NCI-H1048 (cell line): Measurements from ENCODE around the gene PALLD.
"Not testable (repeated sequence)": the region's sequence is repeated elsewhere in the genome, so short reads cannot be mapped to it uniquely, and the experiment has no call there.

ENCODE experiments used
- DNase-seq: peaks from one replicate; lab custom pipeline; 2025; lab: John Stamatoyannopoulos, UW

PALLD gene

DNA sequence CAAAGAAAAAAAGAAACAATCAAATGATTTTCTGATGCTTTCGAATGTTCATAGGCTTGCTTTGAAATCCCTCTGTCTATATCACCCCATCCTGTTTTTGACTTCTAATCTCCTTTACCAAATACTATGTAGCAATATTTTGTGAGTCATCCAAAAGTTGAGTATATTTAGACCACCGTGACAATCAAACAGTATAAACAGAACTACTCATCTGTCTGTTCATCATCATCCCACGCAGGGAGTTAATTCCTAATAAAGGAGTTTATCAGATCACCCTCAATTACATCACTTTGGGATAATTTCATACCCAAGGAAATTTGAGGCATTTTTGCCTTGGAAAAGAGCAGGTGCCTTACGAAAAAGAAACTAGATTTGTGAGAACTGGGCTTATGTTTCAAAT, 300.3 kb downstream of the PALLD start:
- DNase-seq: no peak

DNA sequence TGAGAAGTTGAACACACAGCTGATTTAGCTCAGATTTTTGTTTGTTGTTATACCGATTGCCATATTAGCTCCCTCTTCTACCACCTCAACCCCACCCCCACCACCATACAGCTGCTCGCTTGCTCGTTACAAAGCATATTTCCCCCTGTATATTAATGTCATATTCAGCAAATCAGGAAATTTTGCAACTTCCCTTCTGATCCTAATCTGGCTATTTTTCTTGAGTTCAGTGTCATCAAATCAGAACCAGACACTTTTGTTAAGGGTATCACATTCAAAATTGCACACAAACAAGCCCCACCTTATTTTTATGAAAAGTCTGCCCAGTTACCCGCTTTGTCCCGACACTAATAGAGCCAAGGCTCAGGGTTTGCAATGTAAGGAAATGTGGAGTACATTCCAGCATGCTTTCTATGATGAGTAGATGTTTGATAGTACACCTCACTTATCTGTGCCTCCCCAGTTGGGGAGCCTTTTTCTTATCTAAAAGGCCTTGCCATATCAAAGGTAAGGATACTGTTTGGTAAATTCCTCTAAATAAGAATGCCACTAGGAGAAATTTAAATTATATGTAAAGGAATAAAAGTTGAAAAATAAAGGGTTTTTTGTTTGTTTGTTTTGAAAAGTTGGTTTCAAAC, 301.0 kb downstream of the PALLD start:
- no peak for DNase-seq

DNA sequence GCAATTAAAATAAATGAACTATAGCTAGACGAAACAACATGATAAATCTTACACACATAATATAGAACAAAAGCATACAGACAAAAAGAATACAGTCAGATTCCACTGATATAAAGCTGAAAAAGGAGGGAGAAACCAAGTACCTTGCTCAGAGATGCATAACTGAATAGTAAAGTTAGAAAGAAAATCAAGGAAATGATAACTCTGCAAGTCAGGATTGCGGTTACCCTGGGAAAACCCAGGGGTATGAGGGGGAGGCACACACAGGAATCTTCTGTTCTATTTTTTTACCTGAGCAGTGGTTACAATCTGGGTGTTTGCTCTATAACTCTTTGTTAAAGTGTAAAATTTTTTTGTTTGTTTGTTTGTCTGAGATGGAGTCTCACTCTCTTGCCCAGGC, 304.1 kb downstream of the PALLD start:
- no peak for DNase-seq

DNA sequence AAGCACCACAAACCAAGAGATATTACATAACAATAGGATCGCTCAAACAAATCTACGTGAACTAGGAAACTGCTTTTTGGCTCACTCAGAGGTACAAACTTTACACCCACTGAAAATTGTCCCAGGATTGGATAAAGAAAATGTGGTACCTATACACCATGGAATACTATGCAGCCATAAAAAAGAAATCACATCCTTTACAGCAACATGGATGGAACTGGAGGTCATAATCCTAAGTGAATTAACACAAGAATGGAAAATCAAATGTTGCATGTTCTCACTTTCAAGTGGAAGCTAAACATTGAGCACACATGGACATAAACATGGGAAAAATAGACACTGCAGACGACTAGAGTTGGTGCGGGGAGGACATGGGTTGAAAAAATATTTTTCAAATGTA, 305.4 kb downstream of the PALLD start:
- no peak for DNase-seq

DNA sequence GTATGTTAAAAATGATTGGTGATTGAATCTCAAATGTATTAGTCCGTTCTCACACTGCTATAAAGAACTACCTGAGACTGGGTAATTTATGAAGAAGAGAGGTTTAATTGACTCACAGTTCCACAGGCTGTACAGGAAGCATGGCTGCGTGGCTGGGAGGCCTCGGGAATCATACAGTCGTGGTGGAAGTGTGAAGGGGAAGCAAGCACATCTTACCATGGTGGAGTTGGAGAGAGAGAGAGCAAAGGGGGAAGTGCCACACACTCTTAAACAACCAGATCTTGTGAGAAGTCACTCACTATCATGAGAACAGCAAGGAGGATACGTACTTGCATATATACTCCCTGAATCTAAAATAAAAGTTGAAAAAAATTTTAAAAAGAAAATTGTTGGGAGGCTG, 306.2 kb downstream of the PALLD start:
- DNase-seq: not testable (repeated sequence)

DNA sequence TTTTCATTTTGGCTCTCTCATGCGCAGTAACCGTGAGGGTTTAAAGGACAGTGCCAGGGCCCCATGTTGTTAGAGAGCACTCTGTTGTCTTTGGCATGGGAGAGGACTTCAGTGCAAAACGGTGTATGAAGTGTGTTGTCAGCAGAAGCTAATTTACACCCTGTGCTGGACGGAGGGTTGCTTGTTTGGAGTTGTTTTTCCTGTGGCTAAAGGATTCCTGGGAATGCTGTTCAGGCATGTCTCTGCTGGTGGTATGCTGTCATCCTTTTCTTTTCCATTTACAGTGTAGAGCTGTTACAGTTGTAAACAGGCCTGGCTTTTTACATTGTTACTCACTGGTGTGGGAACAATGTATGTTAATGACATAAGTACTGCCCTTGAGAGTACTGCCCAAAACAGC, 306.9 kb downstream of the PALLD start:
- DNase-seq: no peak

DNA sequence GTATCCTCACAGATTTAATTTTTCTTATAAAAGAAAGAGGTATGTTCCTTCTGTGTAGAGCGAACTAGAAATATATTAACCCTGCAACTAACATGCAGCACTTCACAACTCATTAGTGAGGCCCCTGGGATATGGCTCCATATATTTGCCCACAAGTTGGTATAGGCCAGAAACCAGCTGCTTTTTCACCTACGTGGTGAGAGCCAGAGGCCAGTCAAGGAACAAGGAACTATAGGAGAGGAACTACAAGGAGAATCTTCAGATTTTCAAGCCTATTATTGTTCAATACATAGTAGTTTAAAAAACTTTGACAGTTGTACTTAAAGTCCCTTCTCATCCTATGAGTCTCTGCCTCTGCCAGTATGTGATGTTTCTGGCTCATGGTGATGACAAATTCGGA, 307.3 kb downstream of the PALLD start:
- no peak for DNase-seq

DNA sequence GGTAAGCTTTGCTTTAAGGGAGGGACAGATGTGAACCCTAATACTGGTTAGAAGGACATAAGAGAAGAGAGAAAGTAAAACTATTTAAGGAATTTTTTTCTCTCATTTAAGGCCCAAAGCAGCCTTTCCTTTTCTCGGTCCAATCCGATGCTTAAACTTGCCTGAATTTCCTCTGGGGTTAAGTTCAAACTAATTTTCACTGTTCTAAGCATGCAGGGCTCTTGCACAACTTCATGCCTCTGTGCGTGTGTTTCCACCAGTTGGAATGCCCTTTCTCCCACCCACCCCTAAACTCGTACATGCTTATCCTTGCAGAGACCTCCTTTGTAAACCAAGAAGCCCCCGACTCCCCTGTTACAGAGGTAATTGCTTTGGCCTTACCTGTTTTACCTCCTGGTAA, 308.5 kb downstream of the PALLD start:
- DNase-seq: no peak

DNA sequence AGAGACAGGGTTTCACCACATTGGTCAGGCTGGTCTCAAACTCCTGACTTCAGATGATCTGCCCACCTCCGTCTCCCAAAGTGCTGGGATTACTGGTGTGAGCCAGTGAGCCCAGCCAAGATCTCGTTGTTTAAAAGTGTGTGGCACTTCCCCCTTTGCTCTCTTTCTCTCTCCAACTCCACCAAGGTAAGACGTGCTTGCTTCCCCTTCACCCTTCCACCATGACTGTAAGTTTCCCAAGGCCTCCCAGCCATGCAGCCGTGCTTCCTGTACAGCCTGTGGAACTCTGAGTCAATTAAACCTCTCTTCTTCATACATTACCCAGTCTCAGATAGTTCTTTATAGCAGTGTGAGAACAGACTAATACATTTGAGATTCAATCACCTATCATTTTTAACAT, 309.4 kb downstream of the PALLD start:
- DNase-seq: not testable (repeated sequence)

DNA sequence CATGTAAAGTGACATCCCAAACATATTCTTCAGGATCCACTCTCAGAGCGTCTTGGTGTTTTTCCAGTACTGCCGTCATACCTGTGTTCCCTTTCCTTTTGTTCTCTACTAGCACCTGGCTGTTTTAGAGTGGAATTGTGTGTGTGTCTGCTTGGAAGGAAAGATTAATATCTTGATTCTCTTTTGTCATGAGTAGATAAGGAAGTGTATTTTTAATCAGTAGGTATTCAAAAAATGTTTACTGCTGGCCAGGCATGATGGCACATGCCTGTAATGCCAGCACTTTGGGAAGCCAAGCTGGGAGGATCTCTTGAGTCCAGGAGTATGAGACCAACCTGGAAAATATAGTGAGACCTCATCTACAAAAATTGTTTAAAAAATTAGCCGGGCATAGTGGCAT, 314.4 kb downstream of the PALLD start:
- DNase-seq: no peak

DNA sequence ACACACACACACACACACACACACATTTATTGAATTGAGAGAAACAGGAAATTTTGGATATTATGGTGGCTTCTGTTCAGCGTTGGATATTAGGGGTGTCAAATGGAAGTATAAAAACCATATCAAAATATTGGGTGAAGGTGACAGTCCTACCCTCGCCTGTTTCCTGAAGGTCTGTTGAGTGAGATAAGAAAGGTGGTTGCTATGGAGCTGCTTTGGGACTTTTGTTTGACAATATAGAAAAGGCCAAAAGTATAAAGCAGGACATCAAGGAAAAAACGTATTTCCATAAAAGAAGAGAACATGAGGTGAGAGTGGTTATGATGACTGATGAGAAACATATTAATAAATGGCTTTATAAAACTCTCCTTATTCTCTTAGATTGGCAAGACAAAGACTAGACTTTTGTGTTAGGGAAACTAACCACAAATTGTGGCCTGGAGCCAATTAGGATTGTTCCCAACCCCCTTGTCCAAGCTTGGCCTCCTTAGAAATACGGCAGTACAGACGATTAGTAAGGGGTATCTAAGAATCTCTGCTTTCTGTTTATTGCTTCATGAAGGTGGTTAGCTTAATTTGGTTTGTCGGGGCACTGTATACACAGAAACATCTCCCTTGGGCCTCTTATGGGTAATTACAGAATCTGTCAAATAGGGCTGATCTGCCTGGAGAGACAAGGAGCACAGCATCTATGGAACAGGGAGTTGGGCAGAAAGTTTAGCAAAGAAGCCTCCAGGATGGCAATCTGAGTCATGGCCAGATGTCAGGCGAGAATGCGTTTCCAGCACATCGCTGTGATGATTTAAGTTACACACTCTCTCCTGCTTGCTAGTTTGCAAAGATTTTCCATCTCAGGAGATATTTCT, 315.2 kb downstream of the PALLD start:
- no peak for DNase-seq

DNA sequence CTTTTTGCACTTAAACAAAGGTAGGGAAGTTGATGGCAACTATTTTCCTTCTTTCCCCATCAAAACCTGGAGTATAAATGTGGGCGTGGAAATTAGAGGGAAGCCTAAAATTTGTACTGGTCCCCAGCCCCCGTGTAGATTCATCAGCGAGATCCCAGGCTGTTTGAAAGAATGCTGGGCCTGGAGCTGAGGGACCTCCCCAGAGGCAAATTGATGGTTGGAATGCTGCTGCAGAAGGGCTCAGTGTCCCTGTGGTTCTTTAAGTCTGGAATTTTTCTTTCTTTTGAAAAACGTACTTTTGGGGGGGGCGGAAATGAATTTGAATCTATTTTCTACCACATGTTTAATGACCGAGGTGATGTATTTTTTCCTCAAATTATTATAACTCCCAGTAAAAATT, 316.0 kb downstream of the PALLD start:
- no peak for DNase-seq

DNA sequence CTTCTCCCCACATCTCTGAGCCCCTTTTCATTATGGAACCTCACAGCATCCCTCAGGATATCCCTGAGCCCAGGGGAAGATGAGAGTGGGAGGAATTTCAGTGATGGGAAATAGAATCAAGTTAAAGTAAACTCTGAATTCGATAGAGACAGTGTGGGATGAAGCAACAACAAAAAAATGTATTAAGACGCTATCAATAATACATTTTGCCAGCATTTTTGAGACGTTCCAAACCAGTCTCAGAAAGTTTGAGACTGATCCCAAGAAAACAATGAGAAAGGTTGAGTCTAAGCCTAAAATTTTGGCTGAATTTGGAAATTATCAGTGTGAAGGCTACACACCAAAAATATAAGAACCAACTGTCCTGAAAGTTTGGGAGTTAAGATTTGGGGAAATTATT, 317.0 kb downstream of the PALLD start:
- DNase-seq: no peak

DNA sequence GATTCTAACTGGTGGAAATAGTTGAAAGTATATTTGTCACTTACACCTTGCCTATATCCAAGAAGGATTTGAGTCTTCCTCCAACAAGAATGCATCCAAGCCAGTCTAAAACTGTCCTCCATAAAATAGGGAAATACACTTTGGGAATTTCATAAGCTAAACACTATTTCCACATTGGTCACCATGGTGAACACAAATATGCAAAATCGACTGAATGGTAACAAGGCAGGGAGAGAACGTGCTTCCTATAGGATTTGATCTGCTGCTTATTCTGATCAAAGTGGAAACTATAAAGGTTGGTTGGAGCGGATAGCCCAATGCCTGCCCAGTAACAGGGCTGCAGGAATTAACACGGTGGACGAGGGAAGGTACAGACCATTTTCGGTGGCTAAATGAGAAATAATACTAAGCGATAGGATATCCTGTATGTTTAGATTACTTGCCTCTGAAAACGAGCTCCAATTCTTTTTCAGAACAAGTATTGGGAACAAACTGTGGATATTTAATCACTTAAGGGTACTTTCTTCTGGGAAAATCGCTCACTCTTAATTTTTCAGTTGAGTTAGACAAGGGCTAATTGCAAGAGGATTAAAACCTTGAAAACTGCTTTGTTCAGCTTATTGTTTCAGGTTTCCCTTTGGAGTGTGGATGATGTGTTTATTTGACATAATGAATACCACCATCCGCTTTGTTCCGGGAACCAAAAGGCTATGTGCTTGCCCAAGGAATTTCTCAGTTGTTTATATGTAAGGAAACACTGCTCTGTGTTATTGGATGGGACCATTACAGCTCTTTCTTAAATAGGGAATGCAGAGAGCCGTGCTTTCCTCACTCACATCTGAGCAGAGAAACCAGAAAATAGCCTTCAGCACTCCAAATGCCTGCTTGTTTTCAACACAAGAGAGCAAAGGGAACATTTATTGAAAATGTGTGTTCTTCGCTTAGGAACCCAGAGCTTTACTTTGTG, 318.8 kb downstream of the PALLD start:
- no peak for DNase-seq

DNA sequence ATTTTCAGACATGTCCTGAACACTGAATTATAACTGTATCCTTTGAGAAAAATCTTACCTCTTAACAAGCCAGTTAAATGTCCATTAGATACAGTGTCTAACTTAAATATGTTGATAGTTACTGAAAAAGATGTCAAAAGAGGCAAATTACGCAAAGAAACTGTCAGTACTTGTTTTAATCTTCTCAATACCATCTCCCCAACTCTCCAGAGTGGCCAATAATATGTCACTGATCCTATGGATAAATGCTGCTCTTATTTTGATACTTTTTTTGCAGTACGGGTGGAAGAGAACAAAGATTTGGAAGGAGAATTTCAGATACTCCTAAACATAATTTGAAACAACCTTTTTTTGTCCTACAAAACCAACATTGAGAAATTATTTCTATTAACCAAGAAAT, 320.5 kb downstream of the PALLD start:
- DNase-seq: no peak

DNA sequence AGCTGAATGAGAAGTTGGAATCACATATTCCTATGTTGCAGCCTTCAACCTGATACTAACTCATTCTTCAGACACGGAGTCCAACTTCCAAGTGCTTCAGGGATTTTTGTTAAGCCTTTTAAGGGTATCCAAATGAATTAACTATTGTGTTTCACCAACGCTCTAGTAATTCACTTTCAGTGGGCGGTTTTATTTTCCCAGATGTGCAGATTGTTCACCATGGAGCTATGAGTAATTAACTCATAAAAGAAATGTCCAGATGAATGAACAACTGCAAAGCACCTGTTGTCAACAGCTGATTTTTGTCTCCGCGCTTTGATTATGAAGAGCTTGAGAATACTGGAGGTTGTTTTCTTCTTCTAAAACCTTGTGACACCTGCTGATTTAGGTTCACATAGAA, 325.6 kb downstream of the PALLD start:
- DNase-seq: no peak

DNA sequence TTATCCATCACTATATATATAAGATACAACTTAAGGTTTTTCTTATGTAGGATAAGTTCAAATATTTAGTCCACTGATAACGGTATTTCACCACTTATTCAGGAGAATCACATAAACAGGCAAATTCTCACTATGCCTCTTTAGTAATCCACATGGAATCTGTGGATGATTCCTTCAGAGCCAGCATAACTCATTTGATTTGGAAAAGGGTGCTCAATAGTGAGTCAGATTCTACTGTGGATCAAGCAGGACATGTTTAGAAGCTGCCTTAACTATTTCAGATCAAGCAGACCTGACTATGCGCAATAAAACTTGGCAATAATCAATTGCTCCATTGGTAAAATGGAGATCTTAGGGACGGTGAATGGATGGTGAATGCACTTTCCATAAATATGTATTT, 329.1 kb downstream of the PALLD start:
- DNase-seq: no peak

DNA sequence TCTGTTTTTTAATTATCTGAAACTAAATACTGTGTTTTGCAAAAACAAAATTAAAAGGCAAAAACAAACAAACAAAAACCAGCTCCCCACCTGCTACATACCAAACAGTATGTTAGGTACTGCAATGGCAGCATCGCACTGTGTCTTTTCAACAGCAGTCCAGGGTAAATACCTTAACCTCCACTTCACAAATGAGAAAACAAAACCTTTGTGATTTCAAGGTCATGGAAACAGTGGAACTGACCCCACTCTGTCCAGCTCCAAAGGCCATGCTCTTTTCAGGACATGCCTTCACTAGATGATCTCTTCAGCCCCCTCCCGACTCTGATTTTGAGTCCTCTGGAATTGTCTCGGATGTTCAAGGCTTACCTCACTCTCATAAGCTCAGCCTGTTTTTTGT, 329.8 kb downstream of the PALLD start:
- no peak for DNase-seq

DNA sequence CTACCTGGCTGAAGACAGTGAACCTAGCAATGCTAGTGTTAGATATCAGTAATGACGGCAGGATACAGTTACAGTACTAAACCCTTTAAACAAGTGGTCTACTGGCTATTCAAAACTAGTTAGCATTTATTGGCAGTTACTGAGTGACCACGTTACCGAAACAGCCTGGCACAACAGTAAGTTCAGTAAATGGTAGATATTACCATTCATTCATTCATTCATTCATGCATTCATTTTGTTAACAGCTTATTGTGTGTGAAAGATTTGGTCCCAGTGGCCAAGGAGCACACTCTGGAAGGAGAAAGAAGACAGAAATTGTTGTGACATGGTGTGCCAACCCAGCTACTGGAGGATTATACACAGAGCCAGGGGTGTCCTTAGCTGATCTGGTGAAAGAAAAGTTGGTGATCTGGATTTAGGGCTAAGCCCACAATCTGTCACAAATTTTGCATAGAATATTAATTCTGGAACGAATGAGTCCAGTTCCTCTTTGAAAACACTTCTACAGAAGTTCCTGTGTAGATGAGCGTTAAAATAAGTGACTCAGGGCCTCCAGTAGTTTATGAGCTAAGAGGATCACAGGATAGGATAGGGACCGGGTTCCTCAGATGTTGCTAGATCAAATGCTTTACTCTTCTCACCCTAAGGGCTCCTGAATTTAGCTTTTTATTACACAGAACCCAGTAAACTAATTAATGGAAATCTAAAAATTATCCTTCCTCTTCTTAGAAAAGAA, 334.1 kb downstream of the PALLD start:
- no peak for DNase-seq

DNA sequence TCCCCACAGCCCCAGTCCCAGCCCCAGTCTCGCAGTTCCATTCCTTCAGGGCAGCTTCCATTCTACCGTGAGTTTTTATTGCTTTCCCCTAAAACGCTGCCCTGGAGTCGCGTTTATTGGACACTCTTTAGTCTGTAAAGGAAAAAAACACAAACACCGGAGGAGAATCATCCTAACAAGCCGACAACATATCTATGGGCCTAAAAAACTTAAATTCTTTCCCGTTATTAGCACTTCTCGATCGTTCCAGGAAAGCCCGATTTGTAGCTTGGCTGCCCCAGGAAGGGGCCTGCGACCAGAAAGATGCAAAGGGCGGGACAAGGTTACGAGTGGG, 334.7 kb downstream of the PALLD start:
- DNase-seq: no peak

DNA sequence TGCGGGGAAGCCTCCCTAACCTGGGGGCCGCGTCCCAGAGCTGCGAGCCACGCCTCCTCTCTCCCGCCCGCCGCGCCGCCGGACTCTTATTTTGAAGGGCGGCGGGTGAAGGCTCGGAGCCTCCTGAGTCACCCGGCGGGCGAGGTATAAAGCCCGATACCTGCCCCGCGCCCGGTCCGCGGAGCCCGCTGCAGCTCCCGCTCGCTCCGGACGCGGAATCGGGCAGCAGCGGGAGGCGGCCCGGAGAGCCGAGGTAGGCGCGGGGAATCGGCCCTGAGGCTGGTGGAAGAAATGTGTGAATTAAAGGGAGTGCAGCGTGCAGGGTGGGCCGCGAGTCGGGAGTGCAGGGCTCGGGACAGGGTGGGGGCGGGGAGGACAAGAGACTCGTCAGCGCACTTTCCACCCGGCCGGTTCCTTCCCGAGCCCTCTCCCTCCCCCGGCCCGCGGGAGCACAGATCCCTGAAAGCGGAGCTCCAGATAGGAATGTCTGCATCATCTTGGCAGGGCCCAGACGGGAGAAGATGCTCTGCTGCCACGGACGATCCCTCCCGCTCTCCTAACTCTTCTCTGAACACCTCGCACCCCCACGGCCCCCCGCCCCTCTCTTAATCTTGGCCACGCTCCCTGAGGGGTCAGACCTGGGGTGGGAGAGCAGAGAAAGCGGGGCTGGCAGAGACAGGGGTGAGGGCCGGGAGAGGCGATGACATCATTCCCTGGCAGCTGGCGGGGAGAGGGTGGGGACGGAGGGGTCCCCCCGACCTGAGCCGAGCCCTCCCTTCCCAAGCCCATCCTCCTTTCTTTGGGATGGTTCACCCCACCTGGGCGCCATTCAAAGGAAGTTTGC, 335.3 kb downstream of the PALLD start:
- DNase-seq: peak; percentile 67
